ENCODE results near the gene DRC3.

The DRC3 gene

DNA sequence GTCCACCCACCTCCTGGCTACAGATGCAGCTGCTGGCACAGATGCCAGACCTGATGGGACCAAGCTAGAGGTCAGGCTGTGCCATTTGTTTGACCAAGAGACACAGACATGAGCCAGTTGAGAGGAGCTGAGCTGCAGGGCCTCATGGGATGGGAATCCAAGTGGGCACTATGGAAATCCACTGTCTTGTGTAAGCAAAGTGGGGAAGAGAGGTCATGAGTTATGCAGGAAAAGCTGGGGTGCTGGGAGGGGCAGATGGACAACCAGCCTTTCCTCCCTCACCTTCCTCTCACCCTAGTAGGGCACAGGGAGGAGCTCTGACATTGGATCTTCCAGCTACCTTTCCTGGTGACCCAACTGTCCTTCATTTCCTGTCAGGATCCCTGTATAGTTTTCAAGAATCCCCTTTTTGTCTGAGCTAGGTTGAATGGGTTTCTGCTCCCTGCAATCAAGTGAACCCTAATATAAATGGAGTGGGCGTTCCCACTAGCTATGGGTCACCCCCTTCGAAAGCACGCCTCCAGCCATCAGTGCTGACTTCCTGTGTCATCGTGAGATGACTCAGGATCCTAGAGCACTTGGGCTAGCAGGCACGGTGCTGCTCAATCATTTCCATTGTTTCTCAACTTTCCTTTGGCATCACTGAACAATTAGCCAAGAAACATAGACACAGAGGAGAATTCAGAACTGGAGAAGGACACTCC, 52.7 kb downstream of the DRC3 start:
- DNase-seq, result peak; percentile 41 to 48

DNA sequence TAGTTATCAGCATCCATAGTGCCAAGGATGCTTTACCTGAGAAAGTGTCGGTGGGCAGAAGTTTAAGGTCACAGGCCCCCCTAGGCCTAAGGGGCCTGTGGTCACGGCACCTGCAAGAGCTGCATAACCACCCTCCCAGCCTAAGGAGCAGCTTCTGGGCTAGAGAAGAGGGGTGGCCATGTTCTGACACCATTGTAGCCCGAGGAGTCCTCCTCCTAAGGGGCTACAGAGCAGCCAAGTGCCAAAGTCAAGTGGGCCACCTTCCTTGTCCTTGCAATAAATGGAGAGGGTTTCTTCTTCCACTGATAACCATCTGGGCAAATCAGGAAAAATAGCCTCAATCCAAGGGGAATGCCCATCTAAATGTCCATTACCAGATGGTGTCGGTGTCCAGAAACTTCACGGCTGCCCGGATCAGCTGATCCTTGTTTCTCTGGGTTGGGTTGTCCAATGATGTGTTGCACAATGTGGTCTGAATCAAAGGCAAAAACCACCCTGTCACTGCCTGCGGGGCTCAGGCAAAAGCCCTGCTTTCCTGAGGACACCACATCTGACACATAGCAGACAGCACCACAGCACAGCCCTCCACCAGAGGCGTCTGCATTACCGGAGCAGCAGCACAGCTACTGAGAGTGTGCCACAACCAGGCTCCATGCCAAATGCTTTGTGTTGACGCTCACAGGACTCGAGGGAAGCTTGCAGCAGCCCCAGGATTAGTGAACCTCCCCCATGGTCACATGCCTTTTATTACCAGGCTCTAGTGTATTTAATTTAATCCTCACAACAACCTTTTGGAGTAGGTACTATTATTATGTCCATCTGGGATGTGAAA, 53.5 kb downstream of the DRC3 start:
- DNase-seq, result peak in 1 of 2 experiments; percentile 38

DNA sequence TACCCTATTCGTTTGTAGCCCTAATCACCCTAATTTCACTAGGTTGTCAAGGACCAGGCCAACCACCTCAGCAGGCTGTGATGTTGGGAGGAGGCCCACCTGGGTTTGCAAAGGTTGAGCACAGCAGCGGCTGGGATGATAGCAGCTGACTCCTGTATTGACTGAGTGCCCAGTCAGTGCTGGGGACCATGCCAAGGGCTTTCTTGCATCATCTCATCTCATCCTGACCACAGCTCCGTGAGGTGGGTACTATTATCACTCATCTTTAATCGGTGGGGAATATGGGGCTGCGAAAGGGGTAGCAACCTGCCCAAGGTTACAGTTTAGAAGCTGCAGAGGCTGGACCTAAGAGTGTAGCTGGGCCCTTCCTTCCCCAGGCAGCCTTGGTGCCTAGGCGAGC, 54.6 kb downstream of the DRC3 start:
- no peak for DNase-seq

DNA sequence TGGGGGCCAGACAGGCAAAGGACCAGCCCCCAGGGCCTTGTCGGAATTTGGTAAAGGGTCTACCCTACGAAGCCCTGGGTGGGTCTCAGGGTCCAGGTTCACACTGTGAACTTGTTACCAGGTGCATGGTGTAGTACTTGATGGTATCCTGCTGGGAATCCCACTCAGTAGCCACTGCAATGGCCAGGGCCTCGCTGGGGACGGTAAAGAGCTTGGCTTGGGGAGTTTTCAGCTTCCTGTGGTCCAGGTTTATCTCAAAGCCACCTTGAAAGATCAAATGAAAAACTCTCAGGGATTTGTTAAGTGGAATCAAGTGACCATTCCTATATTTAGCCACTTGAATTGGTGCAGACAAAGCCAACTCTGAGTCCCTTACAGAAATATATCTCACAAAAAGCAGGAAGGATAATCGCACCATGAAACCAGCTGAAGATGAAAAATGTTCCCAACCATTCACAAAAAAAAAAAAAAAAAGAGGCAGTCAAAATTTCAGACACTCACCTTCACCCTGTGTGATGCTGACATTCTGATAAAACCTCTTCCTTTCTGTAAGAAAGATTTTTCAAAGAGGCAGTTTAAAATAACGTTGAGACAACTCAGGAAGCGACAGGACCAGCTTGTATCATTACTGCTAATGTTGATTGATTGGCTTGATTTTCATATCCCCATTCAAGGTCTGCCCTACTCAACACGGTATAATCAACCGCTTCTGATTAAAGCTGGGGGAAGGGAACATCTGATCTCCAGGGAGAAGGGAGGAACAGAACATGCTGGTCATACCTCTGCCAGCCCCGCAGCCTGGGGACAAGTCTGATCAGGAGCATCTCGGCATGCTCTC, 55.7 kb downstream of the DRC3 start:
- no peak for DNase-seq

DNA sequence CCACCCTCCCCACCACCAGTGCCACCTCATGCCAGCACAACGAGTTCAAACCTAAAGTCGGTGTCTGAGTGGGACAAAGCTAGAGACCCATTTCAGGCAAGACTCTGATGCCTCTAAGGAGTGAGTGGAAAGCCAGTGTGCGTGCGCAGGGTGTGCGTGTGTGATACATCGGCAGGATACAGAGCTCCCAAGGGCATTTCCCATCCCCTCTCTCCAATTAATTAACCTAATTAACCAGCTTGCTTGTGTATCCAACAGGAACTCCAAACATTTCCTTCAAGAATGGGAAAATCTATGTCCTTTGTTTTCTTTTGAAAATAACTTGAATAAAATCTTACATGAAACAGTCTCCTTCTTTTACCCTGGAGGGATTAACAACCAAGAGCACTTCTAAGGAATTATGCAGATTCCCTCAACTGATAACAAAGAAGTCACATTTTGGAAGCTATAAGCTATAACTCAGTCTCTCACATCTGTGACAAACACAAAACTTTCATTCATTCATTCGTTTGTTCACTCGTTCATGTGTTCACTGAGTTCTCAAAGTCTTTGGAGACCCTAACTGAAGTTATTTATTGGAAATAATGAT, 56.4 kb downstream of the DRC3 start:
- DNase-seq, result no peak

DNA sequence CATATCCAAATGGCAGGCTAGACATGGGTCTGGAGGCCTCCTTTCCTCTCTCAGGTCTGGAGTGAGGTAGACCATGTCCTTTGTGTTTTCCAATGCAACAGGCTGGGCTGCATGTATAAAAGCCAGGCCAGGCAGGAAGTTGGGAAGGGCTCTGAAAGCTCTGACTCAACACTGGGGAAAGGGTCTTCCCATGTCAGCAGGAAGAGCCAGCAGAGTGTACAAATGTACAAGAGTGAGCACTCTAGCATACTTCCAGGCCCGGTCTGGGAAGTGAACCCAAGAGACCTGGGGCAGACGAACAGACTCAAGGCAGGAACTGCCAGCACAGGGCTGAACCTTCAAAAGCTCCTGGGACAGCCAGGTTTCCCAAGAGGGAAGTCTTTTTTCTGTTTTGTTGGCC, 59.3 kb downstream of the DRC3 start:
- no peak for DNase-seq

DNA sequence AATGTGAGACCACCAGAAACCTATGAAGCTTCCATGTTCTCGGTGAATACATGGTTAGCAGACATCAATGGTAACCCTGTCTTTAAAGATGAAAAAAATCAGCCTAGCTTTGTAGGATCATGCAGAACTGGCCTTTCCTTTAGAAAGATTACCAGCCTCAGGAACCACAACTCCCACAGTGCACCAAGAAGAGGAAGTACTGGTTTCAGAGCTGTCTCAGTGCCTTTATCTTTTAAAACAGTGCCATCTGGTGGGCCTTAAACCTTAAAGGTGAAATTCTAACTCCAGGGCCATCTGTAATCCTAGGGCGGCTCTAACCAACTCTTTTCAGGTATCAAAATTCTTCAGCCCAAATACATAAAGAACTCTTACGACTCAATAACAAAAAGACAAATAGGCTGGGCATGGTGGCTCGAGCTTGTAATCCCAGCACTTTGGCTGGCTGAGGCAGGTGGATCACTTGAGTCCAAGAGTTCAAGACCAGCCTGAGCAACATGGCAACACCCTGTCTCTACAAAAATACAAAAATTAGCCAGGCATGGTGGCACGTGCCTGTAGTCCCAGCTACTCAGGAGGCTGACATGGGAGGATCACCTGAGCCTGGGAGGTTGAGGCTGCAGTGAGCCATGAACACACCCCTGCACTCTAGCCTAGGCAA, 60.9 kb downstream of the DRC3 start:
- DNase-seq, result peak; percentile 28 to 43

DNA sequence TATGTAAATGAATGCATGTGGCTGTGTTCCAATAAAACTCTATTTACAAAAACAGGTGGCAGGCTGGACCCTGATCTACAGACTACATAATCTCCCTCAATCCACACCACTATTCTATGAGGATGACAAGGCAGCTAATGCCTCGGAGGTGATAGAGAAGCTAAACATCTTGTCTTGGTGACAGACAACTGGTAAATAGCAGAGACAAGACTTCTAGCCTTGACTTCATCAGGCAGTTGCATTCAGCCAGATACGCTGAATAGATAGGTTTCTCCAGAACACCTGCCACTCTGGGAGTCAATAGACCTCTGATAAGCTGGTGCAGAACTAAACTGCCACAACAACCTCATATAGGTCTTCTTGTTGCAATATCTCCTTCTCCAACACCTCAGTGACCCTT, 63.0 kb downstream of the DRC3 start:
- no peak for DNase-seq

DNA sequence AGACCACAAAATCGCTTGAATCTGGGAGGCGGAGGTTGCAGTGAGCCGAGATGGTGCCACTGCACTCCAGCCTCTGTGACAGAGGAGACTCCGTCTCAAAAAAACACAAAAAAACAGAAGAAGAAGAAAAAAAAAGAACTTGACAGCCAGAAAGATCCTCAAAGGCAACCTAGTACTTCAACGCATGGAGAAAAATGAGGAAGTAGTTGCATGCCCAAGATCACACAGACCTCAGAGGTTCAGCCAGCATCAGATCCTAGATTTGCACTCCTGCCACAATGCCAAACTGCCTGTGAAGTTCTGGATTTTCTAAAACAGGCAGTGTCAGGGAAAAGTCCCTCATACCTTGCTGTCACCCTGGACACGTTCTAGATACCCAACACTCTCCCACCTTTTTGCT, 64.8 kb downstream of the DRC3 start:
- DNase-seq, result no peak

DNA sequence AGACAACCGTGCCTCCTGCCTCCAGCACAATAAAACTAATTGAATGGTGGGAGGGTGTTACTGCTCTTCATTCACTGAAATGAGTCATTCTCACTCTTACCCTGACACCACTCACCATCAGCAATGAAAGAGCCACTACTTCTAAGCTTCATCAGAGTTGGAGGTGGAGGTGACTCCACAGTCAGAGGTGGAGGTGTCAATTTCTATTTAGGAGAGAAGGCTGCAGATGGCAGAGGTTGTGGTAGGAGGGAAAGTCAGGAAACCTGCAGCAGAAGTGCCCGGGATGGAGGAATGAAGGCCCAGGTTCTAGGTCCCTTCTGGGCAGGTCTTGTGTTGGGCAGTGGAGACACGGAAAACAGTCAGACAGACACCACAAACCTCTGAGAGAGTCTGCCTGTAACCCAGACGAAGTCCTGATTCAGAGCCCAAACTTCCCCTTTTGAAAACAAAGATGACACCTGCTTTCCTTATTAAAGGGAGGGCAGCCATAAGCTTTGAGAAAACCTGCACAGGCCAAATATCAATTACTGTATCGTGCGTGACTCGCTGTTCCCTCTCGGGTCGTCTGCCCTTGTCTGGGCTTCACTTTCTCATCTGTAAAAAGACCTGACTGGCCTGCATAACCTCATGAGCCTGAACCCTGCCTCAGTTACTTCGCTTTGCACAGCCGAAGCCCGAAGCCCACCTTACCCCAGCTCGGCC, 65.6 kb downstream of the DRC3 start:
- DNase-seq, result peak; percentile 64 to 69

DNA sequence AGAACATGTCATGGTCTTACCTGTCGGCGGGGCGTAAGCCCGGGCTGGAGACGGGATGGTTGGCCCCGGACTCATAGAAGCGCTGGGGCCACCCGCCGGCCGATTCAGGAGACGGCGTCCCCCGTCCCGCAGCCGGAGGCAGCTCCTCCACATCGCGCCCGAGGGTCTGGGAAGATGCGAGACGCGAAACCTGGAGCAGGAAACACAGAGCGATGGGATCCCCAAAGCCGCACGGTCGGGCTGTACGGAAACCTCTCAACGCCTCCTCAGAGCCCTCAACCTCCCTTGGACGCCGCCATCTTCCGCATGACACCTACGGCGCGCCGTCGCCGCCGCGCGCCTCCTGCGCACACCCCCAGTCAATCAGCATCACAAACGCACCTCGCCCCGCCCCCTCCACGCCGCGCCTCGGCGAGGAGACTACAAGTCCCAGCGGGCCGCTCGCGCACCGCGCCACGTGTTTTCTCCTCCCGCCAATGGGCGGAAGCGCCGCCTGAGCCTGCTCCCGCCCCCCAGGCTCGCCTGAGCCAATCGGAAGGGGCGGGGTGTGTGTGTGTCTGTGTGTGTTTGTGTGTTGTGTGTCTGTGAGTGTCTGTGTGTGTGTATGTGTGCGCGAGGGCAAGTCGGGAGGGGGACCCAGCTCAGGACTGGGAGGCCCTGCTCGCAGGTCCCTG, 66.3 kb downstream of the DRC3 start, which contains the start of the genes ATPAF2 and GID4:
TSS of gene ATPAF2 (minus strand) at position 308 of the 674 bp plus-strand sequence. CDS start at position 153, 155 bp downstream.
TSS of gene GID4 (plus strand) at position 548 of the 674 bp plus-strand sequence. CDS start at position 605, 57 bp downstream.
- DNase-seq, result peak; percentile 100

DNA sequence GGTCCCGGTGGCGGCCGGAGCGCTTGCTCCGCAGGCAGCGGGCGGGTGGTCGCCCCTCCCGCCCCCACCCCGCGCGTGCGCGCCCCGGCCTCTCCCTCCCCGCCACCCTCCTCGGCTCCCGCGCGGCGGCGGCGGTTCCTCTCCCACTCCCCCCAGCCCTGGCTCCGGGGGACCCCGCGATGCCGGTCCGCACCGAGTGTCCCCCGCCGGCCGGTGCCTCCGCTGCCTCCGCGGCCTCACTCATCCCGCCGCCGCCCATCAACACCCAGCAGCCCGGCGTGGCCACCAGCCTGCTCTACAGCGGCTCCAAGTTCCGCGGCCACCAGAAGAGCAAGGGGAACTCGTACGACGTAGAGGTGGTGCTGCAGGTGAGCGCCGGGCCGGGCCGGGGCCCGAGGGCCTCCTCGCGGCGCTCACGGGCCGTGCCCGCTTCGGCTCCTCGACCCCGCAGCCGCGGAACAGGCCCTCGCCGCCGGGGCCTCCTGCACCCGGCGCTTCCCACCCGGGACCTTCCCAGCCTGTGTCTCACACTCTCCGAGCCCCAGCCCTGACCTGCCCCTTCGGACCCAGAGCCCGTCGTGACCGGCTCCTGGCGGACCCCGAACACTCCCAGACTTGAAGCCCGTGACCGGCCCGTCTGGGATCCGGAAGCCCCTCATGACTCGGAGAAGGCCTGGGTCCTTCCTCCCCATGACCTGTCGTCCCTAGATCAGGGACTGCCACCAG, 67.0 kb downstream of the DRC3 start:
- peak in 1 of 2 experiments; percentile 55 for DNase-seq

DNA sequence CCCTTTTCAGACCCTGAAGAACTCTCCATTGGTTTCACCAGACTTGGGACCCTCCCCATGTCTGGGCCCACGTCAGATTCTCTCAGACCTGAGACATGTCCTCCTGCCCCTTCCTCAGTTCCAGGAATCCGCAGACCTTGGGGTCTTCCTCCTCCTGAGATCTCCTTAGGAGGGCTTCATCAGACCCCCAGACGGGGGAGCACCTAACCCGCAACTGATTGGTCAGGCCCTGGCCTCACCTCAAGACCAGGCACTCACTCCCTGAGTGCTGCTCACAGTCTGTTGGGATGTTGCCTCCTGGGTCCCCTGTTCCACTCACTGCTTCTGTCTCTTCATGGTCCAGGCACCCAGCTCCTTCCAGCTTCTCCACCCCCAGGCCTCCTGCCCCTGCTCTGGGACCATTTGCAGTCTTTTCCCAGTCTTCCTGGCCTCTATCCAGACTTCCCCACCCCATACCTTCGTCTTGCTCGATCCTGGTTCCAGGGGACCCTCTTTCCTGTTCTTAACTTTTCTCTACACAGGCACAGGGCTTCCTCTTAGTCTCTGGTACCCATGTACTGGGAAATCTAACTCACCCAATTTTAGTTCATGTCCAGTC, 67.7 kb downstream of the DRC3 start:
- no peak for DNase-seq

DNA sequence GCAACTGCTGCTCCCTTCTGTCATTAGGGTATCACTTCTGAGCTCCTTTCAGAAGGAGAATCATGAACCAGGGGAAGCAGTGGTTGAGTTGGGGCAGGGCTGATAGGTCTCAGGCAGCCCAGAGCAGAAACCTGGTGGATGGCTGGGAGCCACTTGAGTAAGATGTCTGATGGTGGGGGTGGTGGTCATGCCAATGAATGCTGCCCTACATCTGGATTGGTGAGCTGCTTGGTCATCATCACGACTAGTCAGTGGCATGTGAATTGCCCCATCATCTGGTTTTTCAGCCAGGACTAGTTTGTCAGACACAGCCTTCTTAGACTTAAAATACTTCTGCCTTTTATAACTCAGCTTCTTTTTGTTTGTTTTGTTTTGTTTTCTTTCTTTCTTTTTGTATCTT, 69.1 kb downstream of the DRC3 start:
- no peak for DNase-seq

DNA sequence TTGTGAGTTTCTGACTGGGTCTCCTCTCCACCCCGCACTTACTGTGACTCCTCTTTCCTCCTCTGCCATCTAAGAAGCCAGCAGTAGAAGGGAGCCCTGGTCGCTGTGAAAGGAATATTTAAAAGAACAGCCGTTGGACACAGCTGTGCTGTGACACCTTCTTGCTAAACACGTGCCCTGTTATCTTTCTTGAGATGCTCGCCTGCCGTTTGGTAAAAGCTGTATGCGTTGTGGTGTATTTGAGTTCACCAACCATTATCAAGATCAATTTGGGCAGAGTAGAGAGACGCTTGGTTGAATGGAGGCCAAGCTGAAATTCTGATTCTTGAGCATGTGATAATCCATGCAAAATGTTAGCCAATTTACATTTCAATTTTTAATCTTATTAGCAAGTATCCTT, 70.3 kb downstream of the DRC3 start:
- DNase-seq, result no peak

DNA sequence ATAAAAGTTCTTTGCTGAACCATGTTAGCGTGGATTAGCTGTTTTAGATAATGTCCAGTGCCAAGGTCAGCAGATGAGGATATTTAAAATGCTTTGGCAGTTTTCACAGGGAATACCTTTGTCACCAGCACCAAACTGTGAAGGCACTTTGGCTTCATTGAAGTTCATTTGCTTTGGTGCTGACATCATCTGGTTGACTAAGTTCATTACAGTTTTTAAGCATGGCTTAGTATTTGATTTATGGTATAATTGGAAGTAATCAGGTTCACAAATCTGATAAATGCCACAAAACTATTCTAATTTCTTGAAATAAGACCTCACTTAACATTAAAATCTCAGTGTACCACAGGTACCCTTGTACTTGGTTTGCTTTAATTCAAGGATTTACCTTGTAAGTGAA, 70.8 kb downstream of the DRC3 start:
- DNase-seq, result no peak

DNA sequence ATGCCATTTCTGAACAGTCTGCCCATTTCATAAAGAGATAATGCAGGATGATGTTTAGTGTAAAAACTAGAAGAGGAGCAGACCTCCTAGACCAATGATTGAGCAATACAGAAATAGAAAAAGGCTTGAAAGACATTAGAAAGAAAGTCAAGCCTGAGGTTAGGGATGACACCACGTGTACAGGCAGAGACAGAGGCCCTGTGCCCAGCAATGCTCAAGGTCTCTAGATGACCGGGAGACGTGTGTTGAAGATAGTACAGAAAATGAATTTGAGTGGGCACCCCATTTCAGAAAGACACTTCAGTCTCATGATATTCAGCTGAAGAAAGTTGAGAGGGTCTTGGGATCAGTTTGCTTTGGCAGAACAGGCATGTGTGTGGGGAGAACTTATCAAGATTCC, 71.9 kb downstream of the DRC3 start:
- no peak for DNase-seq

DNA sequence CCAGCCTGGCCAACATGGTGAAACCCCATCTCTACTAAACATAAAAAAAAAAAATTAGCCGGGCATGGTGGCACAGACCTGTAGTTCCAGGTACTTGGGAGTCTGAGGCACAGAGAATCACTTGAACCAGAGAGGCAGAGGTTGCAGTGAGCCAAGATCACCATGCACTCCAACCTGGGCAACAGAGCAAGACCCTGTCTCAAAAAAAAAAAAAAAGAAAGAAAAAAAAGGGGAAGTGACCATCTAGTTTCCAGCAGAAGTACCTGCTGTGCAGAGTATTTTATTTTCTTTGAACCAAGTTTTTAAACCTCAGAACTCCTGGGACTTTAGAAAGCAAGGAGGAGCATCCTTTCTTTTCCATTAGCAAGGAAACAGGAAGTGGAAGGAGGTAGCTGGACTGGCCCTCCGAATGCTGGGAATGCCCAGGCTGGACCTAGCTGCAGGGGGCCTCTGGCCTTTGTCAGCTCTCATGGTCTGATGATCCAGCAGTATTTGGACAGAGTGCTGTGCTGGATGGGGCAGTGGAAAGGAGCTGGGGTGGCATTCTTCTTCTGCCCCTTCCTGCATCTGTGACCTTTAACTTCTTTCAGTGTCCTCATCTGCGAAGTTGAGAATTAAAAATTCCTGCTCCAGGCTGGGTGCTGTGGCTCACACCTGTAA, 73.2 kb downstream of the DRC3 start:
- no peak for DNase-seq

DNA sequence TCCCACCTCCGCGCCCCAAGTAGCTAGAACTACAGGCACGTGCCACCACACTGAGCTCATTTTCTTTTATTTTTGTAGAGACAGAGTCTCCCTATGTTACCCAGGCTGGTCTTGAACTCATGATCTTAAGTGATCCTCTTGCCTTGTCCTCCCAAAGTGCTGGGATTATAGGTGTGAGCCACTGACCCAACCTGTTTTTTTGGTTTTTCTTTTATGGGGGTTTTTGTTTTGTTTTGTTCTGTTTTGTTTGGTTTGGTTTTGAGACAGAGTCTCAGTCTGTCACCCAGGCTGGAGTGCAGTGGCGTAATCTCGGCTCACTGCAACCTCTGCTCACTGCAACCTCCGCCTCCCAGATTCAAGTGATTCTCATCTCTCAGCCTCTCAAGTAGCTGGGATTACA, 82.9 kb downstream of the DRC3 start:
- DNase-seq, result no peak
